Frontal cortex (tissue), 4 donors: Measurements from ENCODE around the gene CCNY. TPM values are rescaled to one million over a fixed set of nuclear protein-coding genes. Genes with fewer than 3 reads are reported as not detected.
"Not testable (repeated sequence)": the region's sequence is repeated elsewhere in the genome, so short reads cannot be mapped to it uniquely, and the experiment has no call there.

Experiments used
- DNase-seq, 2 donors: peaks; one replicate each; pipeline ENCODE4 v3.0.0; 2012; ENCODE audit warnings: low spot score in 2 of 2
- FAIRE-seq: peaks from 2 replicates; lab custom pipeline; 2012; peaks lifted over from hg19 to GRCh38; lab: Jason Lieb, UNC
- total RNA-seq: library from RNA; depleted of rRNA; stranded (reverse); fragments of >200 nt; gene quantifications from one replicate; pipeline ENCODE4 v1.2.3, GENCODE V29; 2014
- donor health status: control.
- donor health status: control.
- donor health status: control.

CCNY gene
- total RNA-seq, 1 donor from 2014 or later: 54.6 TPM

DNA sequence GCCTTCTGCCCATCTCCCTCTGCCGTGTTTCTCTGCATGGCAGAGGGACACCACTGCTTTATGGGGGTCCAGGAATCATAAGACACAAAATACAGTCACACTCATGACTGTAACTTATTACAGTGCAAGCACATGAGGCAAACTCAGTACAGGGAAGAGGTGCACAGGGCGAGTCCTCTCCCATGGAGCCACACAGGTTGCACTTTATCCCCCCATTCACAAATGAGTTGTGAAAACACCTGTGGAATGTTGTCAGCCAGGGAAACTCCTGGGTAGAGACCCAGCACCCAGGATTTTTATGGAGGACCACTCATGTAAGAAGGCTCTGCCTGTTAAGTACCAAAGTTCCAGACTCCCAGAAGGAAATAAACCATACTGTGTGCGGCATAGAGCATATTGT, 161.6 kb downstream of the CCNY start:
- no peak for DNase-seq
- FAIRE-seq: no peak

- FAIRE-seq: no peak
These were observed 162.4 kb downstream of the CCNY start for GRCh38 chr10:35498693-35499092.

DNA sequence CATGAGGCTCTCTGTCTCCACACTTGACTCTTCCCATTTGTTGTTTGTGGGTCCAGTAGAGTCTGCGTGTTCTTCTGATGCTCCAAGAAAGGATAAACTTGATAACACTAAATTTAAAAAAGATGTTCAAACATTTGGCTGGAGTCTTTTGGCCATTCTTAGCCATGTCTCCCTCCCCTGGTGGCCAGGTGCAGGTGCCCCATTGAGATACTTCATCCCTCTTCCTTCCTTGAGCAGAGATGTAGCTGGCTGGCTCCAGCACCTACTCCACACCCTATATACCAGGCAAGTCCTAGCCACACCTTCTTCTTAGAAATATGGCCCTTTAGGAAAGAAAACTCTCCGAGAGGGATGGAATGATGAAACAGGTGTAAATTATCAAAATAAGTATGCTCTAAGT, 165.6 kb downstream of the CCNY start:
- FAIRE-seq (no peak), DNase-seq (no peak)

More at GRCh38 chr10:35498693-35499092, 162.4 kb downstream of the CCNY start:
- no peak for DNase-seq

- DNase-seq (no peak), FAIRE-seq (no peak)
These were observed 166.4 kb downstream of the CCNY start for GRCh38 chr10:35502692-35503091.

DNA sequence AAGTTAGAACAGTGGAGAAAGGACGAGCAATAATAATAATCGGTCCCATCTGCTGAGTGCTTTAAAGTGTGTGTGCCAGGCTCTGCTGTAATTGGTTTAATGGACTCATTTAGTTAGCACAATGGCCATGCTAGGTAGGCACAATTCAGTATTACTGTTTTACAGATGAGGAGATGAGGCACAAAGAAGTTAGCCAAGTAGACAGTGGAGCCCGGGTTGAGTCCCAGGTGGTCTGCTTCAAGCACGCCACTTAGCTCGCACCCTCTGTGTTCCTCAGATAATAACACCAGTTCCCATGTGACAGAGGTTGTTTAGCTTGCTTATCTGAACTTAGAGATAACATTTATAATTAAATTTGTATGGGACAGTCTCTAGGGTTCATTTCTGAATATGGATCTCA, 167.3 kb downstream of the CCNY start:
- no peak for FAIRE-seq
- no peak for DNase-seq

DNA sequence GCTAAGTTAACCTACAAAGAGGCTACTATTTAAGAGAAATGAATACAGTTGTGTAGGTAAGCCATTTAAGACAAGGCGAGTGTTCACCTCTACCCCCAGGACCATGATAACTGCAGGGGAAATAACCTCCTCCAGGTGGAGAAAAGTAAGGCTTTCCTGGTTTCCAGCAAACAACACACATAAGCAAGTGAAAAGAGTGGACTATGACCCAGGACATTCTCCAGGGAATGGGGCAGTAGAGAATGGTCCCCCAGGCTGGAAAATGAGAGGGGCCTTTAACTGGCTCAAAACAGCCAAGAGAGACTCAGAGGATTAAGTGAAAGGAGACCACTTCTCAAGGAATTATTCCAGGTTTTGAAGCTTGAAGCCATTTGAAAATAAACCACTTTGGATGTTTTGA, 167.8 kb downstream of the CCNY start:
- DNase-seq: no peak
- FAIRE-seq: no peak

DNA sequence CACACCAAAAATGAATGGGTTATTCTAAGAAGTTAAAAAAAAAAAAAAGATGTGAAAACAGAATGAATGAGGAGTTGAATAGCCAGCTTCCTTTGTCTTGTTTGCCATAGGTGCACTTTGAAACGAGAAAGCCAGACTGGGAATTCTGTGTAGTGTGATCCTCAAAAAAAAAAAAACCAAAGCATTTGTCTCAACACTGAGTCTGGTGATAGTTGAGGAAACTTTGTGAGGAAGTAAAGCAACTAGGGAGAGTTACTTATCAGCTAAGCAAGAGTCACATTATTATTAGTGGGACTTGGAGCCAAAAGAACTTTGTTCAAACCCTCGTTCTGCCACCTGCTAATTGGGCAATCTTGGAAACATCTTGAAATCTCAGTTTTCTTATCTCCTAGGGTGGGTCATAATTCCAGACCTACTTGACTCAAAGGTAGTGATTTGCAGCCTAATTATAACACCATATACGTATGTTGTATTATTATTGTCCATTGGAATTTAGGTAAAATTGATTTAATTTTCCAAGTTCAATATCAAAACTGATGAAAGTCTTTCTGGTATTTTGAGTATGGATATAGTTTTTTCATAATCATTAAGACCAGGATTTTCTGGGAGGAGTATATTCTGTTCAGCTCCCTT, 169.0 kb downstream of the CCNY start:
- FAIRE-seq (no peak), DNase-seq (no peak)

DNA sequence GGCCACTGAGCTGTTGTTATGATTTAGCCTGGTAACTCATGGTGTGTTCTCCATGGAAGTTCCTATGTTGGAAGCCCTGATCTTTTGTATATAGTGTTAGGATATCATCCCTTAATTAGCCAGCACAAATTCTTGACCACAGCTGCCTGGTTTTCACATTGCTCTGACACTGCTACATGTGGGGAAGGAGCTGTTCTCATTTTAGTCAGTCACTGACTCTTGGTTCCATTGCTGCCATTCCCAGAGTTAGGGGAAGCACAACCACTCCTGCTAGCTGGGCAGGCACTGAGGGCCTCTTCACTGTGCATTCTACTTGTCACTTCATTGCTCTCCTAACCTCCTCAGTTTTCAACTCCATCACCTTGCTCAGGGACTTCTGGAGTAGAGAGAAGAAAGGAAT, 170.4 kb downstream of the CCNY start:
- FAIRE-seq: no peak
- DNase-seq: no peak

DNA sequence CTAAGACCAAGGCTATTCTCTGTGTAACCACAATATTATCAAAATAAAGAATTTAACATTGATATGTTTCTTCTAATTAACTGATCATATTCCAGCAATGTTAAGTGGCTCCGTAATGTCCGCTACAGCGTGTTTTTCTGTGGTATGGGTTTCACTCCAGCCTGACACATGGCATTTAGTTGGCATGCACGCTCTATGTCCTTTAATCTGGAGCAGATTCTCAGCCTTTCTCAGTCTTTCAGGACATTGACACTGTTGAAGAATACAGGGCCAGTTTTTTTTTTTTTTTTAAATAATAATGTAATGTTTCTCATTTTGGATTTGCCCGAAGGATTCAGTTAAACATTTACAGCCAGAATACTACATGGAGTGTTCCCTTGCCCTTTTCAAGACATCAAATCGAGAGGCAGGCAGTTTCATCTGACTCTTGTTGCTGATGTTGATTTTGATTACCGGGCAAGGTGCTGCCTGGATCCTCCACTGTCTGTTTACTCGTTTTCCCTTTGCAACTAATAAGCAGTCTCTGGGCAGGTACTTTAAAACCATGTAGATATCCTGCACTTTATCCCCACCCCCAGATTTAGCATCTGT, 171.3 kb downstream of the CCNY start:
- FAIRE-seq: no peak

GRCh38 chr10:35508647-35509046, 172.3 kb downstream of the CCNY start:
- no peak for DNase-seq
- FAIRE-seq: no peak

More for the DNA sequence above, 171.3 kb downstream of the CCNY start:
- DNase-seq: no peak

DNA sequence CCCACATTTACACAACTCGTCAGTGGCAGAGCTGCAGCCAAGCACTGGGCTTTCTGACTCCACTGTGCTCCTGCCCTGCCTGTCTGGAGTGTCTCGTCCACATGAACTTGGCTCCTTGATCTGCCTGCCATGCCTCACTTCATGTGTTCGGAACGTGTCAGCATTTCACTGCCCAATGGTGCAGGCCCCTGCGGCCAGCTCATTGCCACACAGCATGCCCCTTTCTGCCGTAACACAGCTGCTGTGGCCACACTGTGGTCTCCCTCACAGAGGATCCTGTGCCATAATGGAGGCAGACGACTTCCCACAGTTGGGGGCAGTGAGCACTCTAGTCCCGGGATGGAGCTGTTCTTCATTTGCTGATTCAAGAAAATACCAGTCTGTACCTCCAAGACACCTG, 174.6 kb downstream of the CCNY start:
- FAIRE-seq (no peak), DNase-seq (no peak)

DNA sequence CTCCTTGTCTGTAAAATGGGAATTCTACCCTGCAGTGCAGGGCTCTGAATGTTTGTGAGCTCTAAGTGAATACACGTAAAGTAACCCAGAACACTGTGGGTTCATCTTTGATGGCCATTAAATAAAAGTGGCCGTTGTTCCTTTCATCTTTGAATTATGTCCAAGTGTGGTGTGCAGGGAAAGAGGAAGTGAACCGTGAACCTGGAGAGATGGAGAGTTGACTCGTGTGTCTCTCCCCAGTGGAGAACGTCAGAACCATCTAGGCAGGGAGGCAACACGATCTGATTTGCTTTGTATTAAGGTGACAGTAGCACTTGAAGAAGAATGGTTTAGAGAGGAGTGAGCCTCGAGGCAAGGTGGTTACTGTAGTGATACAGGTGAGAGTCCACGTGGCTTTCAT, 175.3 kb downstream of the CCNY start:
- DNase-seq (no peak), FAIRE-seq (no peak)

GRCh38 chr10:35516102-35516670, 179.9 kb downstream of the CCNY start:
- FAIRE-seq (no peak), DNase-seq (no peak)

- FAIRE-seq: no peak
- DNase-seq: no peak
These were observed 181.3 kb downstream of the CCNY start for GRCh38 chr10:35517431-35518181.

DNA sequence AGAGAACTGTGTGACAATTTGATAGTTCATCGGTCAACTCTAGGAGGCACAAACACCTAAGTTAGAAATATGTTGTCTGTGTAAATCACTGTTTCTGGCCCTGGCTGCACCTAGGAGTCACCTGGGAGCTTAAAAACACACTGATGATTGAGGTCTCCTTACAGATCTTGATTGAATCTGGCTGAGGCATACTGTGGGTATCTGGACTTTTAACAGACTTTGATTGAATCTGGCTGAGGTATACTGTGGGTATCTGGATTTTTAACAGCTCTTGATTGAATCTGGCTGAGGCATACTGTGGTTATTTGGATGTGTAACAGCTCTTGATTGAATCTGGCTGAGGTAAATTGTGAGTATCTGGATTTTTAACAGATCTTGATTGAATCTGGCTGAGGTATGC, 181.9 kb downstream of the CCNY start:
- not testable (repeated sequence) for DNase-seq, FAIRE-seq

- DNase-seq: no peak
- no peak for FAIRE-seq
These were observed 184.7 kb downstream of the CCNY start for GRCh38 chr10:35520996-35521395.

DNA sequence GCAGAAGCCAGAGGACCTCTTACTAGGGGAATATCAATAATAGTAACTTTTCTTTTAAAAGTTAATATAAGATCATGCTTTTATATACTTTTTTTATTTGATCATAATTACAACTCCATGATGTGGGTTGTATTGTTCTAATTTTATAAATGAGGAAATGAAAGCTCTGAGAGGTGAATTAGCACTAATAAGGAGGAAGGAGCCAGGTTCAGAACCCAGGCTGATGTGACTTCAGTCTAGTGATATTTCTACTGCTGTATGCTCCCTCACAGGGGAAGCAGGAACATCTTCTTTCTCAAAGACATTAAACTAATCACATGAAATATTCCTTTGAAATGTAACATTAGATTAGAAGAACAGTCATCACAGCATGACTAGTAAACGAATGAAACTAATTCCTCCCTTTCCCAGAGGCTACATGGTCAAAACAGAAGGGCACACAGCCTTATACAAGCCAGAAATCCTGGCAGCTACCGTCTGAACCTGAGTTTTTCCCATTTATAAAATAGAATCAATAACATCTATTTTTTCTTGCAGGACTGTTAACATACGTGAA, 187.4 kb downstream of the CCNY start:
- FAIRE-seq (no peak), DNase-seq (no peak)

DNA sequence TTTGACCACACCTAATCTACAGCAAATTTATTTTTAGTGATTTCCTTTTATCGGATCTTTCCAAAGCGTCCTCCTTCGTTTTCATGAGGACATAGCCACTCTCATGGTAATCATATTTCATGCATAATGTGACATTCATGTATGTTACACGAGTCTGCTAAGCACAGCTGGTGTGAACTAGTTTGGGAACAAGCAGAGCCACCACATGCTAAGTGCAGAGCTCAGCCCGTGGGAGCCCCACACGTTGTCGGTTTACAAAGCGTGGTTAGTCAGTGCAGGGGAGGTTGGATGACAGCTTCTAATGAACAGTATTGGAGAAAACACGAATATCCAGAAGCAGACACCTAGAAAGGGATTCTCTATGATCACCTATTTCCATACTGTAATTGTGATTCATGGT, 190.4 kb downstream of the CCNY start:
- DNase-seq (no peak), FAIRE-seq (no peak)

DNA sequence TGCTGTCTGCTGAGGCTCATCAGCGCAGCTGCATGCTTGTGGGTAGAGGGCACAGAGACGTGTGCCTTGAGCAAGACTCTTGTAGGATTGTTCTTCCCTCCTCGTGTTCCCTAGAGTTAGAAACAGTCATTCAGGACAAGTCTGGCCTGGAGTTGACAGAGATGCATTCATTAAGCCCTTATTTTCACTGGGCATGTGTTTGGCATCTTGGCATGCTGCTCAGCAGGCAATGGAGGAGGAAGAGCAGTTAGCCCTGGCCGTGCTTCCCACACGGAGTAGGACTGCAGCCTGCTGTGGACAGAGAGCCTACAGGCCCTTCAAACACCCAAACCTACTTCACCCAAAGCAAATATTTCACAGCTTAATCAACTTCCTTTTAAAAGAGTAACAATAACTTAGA, 195.8 kb downstream of the CCNY start:
- FAIRE-seq (no peak), DNase-seq (no peak)

GRCh38 chr10:35533565-35533964, 197.3 kb downstream of the CCNY start:
- FAIRE-seq: no peak
- DNase-seq: no peak

- DNase-seq (no peak), FAIRE-seq (no peak)
These were observed 198.8 kb downstream of the CCNY start for GRCh38 chr10:35535136-35535535.
